Sciatic nerve (tissue), 2 donors: ENCODE measurements around the gene MAP3K5. TPM values are rescaled to one million over a fixed set of nuclear protein-coding genes. Genes with fewer than 3 reads are reported as not detected.

Experiments
- ATAC-seq: fragments of 200-7000 bp; cut with Tn5 transposase; one replicate; pipeline ENCODE4 v1.9.1; 2020; ENCODE audit warnings: mild to moderate bottlenecking, moderate library complexity
- DNase-seq: peaks from one replicate; pipeline ENCODE4 v3.0.0-alpha.2; 2020; ENCODE audit warnings: low spot score
- intact Hi-C: fragments of 100-400 bp; cut with DNase I; formaldehyde crosslinking; loops from one replicate; pipeline ENCODE4 v1.14.2; 2022
- total RNA-seq: library from RNA; stranded (reverse); fragmentation: NEBNext Ultra II Directional; extraction: Animal tissue kit (Norgen Biotek cat#: 25700); gene quantifications from one replicate; pipeline ENCODE4 v1.2.1, GENCODE V29; 2021
- donor health status: DM: no; HTN: no; CAD: no.
- donor health status: DM: no; HTN: no; CAD: no.

Gene MAP3K5
- total RNA-seq, 1 donor from 2014 or later, result 18.9 TPM

DNA sequence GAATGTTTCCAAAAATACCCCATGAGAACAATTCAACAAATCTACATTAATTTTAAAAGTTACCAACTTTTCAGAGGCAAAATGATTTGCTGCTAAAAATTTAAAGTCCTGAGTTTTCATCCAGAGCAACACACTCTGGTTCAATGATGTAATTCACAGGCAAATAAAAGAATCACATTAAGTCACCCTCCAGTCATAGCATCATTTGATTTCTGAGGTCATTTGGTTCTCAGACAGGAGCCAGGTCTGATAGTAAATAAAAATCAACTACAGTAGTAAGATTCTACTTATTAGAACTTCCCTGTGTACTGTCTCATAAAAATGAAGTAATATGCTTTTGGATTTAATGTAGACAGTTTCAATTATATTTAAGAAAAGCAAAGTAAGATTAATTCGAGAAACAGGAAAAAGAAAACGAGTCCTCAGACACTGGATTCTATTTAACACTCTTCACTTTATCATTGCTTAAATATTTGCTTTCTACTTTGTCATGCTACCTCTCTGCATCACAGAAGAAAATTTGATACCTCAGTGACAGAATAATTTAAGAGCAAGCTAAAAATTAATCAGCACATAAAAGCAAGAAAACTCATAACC, 267.8 kb downstream of the MAP3K5 start:
- ATAC-seq, result no peak
- intact Hi-C loops, result no loop called here

DNA sequence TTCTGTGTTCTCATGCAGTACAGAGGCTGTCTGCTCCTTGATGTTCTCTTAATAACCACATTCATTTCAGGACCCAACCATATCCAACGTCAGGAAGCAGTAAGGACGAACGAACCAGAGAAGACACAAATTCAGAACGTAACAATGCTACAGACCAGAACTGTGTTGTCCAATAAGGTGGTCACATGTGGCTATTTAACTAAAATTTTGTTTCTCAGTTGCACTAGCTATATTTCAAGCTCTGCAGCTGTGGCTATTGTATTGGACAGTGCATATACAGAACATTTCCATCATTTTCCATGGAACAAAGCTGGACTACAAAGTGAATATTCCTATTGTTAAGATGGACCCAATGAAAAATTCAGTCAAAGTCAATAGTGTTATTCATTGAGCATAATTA, 269.1 kb downstream of the MAP3K5 start:
- ATAC-seq (no peak), DNase-seq (no peak)
- intact Hi-C loops, result no loop called here

More for the DNA sequence above, 267.8 kb downstream of the MAP3K5 start:
- no peak for DNase-seq

- intact Hi-C loops, result no loop called here
- ATAC-seq (no peak), DNase-seq (no peak)
Observed at GRCh38 chr6:136522636-136523035, 269.6 kb downstream of the MAP3K5 start.

GRCh38 chr6:136521911-136522310, 270.4 kb downstream of the MAP3K5 start:
- no peak for ATAC-seq
- DNase-seq, result no peak
- intact Hi-C loops, result no loop called here

GRCh38 chr6:136521427-136521826, 270.9 kb downstream of the MAP3K5 start:
- DNase-seq (no peak), ATAC-seq (no peak)
- intact Hi-C loops, result no loop called here

GRCh38 chr6:136520517-136520916, 271.8 kb downstream of the MAP3K5 start:
- DNase-seq, result no peak
- ATAC-seq, result no peak
- intact Hi-C loops, result no loop called here

DNA sequence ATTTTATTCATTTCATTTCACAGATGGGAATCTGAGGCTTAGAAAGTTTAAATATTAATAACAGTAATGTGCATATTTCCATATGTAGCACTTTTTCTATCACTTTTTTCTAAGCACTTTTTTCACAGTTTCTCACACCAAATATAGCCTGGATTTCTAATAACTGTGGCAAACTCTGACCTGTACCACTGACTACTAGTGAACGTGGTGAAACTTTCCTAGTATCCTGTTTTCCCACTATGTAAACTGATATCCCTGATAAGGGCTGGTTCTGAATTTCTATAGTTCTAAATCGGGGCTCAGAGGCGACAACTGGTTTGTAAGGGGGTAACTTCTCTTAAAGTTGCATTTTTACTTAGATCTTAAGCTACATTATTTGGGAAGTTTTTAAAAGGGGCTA, 274.7 kb downstream of the MAP3K5 start:
- no peak for DNase-seq
- intact Hi-C loops, result no loop called here
- no peak for ATAC-seq

- ATAC-seq (no peak), DNase-seq (no peak)
- intact Hi-C loops, result no loop called here
Observed at GRCh38 chr6:136517002-136517401, 275.3 kb downstream of the MAP3K5 start.

GRCh38 chr6:136514591-136514990, 277.7 kb downstream of the MAP3K5 start:
- intact Hi-C loops, result no loop called here
- ATAC-seq, result no peak
- DNase-seq, result no peak

GRCh38 chr6:136511926-136512325, 280.4 kb downstream of the MAP3K5 start:
- intact Hi-C loops, result no loop called here
- no peak for DNase-seq
- no peak for ATAC-seq

DNA sequence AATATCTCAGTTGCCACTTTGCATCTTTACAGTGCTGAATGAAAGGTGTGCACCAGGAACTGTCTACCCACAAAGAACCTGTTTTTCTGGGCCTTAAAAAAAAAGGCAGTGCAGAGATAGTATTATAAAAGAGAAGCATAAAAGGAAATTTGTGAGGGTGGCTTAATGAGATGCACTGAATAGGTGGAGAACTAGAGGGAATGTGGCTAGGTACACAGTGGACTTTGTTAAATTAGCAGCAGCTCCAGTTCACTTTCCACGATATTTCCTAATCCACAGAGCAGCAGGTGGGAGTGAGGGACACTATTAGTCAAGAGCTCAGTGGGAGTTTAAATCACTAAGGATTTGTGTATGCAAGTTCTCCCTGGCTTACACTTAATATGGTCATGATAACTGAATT, 280.9 kb downstream of the MAP3K5 start:
- intact Hi-C loops, result no loop called here
- no peak for ATAC-seq
- DNase-seq, result no peak

- ATAC-seq (no peak), DNase-seq (no peak)
- intact Hi-C loops, result no loop called here
Observed at GRCh38 chr6:136510782-136511181, 281.5 kb downstream of the MAP3K5 start.

DNA sequence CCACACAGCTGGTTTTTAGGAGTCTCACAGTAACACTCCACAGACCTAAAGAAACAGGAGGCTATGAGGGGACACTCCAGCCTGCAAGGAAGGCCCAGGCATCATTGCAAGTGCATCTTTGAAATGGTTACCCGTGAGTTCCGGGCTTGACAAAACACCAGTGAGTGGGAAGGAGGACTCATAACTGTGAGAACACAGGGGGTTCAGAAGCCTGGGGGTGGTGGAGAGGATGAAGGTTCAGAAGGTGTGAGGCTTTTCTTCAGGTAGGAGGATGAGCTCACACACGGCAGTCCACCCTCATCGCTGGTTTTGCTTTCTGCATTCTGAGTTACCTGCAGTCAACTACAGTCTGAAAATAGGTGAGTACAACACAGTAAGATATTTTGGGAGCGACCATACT, 282.0 kb downstream of the MAP3K5 start:
- no peak for ATAC-seq
- intact Hi-C loops, result no loop called here
- no peak for DNase-seq

GRCh38 chr6:136508725-136509392, 283.4 kb downstream of the MAP3K5 start:
- DNase-seq (no peak), ATAC-seq (no peak)
- intact Hi-C loops, result no loop called here

Other genes starting within 250 kb of the MAP3K5 start
- gene MAP7, start 242.1 kb downstream of the MAP3K5 start, total RNA-seq, result 1.2 TPM
- gene PEX7, start 30.1 kb upstream of the MAP3K5 start, total RNA-seq, result 5.6 TPM
- gene SLC35D3, start 129.8 kb upstream of the MAP3K5 start, total RNA-seq, result not detected